Left cardiac atrium (tissue), 4 donors: Measurements from ENCODE around the gene MTCL3. TPM values are rescaled to one million over a fixed set of nuclear protein-coding genes. Genes with fewer than 3 reads are reported as not detected.
"Not testable (repeated sequence)": the region's sequence is repeated elsewhere in the genome, so short reads cannot be mapped to it uniquely, and the experiment has no call there.

Experiments
- ATAC-seq, 2 donors: fragments of 200-7000 bp; cut with Tn5 transposase; one replicate each; pipeline ENCODE4 v1.9.1; 2020; ENCODE audit warnings: mild to moderate bottlenecking in 2 of 2, moderate library complexity in 2 of 2
- DNase-seq: peaks from one replicate; pipeline ENCODE4 v3.0.0-alpha.2; 2020
- intact Hi-C, 2 donors: fragments of 100-400 bp; cut with DNase I; formaldehyde crosslinking; loops; one replicate each; pipeline versions ENCODE4 v1.14.1 to v1.15.1; 2022 to 2023
- total RNA-seq, 2 donors: library from RNA; stranded (reverse); fragmentation: NEBNext Ultra II Directional; extraction: Animal tissue kit (Norgen Biotek cat#: 25700); gene quantifications; one replicate each; pipeline ENCODE4 v1.2.1, GENCODE V29; 2021
- donor health status: DM: no; HTN: yes; CAD: no.
- donor health status: DM: no; HTN: yes; CAD: no; lungs with severe emphysema.
- donor health status: DM: yes; HTN: yes; CAD: no.
- donor health status: Dilated cardiomyopathy.

Gene MTCL3

GRCh38 chr6:127451388-127451787, 67.7 kb downstream of the MTCL3 start:
- ATAC-seq (no peak), DNase-seq (no peak)
- intact Hi-C loops, result no loop called here

GRCh38 chr6:127447780-127448179, 71.4 kb downstream of the MTCL3 start:
- intact Hi-C loops, result no loop called here
- DNase-seq, result no peak
- no peak for ATAC-seq

- intact Hi-C loops, result no loop called here
- ATAC-seq, result no peak
- no peak for DNase-seq
These were observed 72.8 kb downstream of the MTCL3 start for GRCh38 chr6:127446356-127446755.

- no peak for DNase-seq
- no peak for ATAC-seq
- intact Hi-C loops, result no loop called here
These were observed 77.3 kb downstream of the MTCL3 start for GRCh38 chr6:127441881-127442280.

- no peak for ATAC-seq
- intact Hi-C loops, result no loop called here
- DNase-seq, result no peak
These were observed 79.4 kb downstream of the MTCL3 start for GRCh38 chr6:127439718-127440117.

- intact Hi-C loops, result no loop called here
- ATAC-seq (no peak), DNase-seq (no peak)
These were observed 82.5 kb downstream of the MTCL3 start for GRCh38 chr6:127436578-127437110.

GRCh38 chr6:127435626-127436220, 83.4 kb downstream of the MTCL3 start:
- intact Hi-C loops, result no loop called here
- ATAC-seq (no peak), DNase-seq (no peak)

- no peak for ATAC-seq
- intact Hi-C loops, result no loop called here
- DNase-seq, result no peak
These were observed 84.5 kb downstream of the MTCL3 start for GRCh38 chr6:127434651-127435050.

GRCh38 chr6:127428562-127428961, 90.6 kb downstream of the MTCL3 start:
- ATAC-seq, intact Hi-C loops: not testable (repeated sequence)

GRCh38 chr6:127423921-127424320, 95.2 kb downstream of the MTCL3 start:
- ATAC-seq, result no peak
- intact Hi-C loops, result loop anchor here in 1 of 2 donors (5.0 kb wide), 1 partner anchor 122 kb away; no protein-coding TSS in a partner anchor
- DNase-seq, result no peak

More at GRCh38 chr6:127428562-127428961, 90.6 kb downstream of the MTCL3 start:
- not testable (repeated sequence) for DNase-seq

Other genes with a start within 250 kb of the MTCL3 start
- gene ECHDC1, start 175.7 kb downstream of the MTCL3 start, total RNA-seq, result 10 to 100 TPM; 41.1 to 62.9 TPM
- 10 to 100 TPM in 1 of 2 donors, 1 to 10 TPM in 1; 1.5 to 12.9 TPM for gene KIAA0408, start 59.9 kb downstream of the MTCL3 start, total RNA-seq
- gene C6orf58, start 57.8 kb upstream of the MTCL3 start, total RNA-seq, result not detected